ENCODE measurements around the gene RGS5. TPM values are rescaled to one million over a fixed set of nuclear protein-coding genes. Genes with fewer than 3 reads are reported as not detected.
A peak's percentile ranks its signal among the peaks of the same experiment; 100 is the strongest.

Gene RGS5
- total RNA-seq, 1 donor from 2014 or later: 1.4 TPM

- DNase-seq (ENCODE audit: low read depth): peak; percentile 45
- TF ChIP-seq CTCF (conservative IDR thresholded peaks at IDR 0.05; ENCODE audit: low read depth, low read length): no peak
- H3K4me3 ChIP-seq (ENCODE audit: low read depth, low read length): no peak overlapping the region
Measured at GRCh38 chr1:163094589-163094988, 108.1 kb downstream of the RGS5 start.

GRCh38 chr1:163094182-163094581 is 108.5 kb downstream of the RGS5 start:
- no peak for TF ChIP-seq CTCF (conservative IDR thresholded peaks at IDR 0.05; ENCODE audit: low read depth, low read length)
- no peak for DNase-seq (ENCODE audit: low read depth)

GRCh38 chr1:163093579-163093978 is 109.1 kb downstream of the RGS5 start:
- no peak for TF ChIP-seq CTCF (conservative IDR thresholded peaks at IDR 0.05; ENCODE audit: low read depth, low read length)
- no peak for DNase-seq (ENCODE audit: low read depth)
- no peak overlapping the region for H3K4me3 ChIP-seq (ENCODE audit: low read depth, low read length)

More at GRCh38 chr1:163094182-163094581, 108.5 kb downstream of the RGS5 start:
- no peak overlapping the region for H3K4me3 ChIP-seq (ENCODE audit: low read depth, low read length)

- no peak overlapping the region for H3K4me3 ChIP-seq (ENCODE audit: low read depth, low read length)
- no peak for TF ChIP-seq CTCF (conservative IDR thresholded peaks at IDR 0.05; ENCODE audit: low read depth, low read length)
- DNase-seq (ENCODE audit: low read depth): no peak
Measured at GRCh38 chr1:163093169-163093568, 109.5 kb downstream of the RGS5 start.

Other genes with a start within 250 kb of the RGS5 start
- gene RGS4, start 133.6 kb downstream of the RGS5 start, total RNA-seq: 6.5 and 21.0 TPM in 2 replicates
- 39.3 and 43.6 TPM in 2 replicates for gene NUF2, start 119.0 kb upstream of the RGS5 start, total RNA-seq